GM23338 (cell line): Measurements from ENCODE around the gene NAA16. TPM values are rescaled to one million over a fixed set of nuclear protein-coding genes. Genes with fewer than 3 reads are reported as not detected.

Experiments used
- ATAC-seq: fragments of 200-7000 bp; cut with Tn5 transposase; 3 replicates; pipeline ENCODE4 v1.9.1; 2020
- DNase-seq: peaks from one replicate; pipeline ENCODE4 v3.0.0-alpha.2; 2015; ENCODE audit warnings: low spot score
- H2AFZ ChIP-seq: fragments of 200-600 bp; sonication (generic); 2 replicates; pipeline ENCODE4 v1.8.0; 2016; ENCODE audit warnings: antibody characterized with exemption, mild to moderate bottlenecking, moderate library complexity
- H3F3A ChIP-seq: fragments of 200-600 bp; sonication (generic); replicated peaks from 2 replicates; pipeline ENCODE4 v1.8.0; 2017; ENCODE audit warnings: antibody characterized with exemption, mixed run types, low read depth
- H3K27ac ChIP-seq: fragments of 200-600 bp; sonication (generic); 2 replicates; pipeline ENCODE4 v1.6.1; 2016; ENCODE audit warnings: low read depth
- H3K27me3 ChIP-seq: fragments of 200-600 bp; sonication (generic); 2 replicates; pipeline ENCODE4 v1.8.0; 2016; ENCODE audit warnings: mild to moderate bottlenecking, mixed run types, moderate library complexity; ENCODE audit not compliant: insufficient read depth
- H3K36me3 ChIP-seq: fragments of 200-600 bp; sonication (generic); 2 replicates; pipeline ENCODE4 v1.8.0; 2016; ENCODE audit warnings: mild to moderate bottlenecking; ENCODE audit not compliant: insufficient read depth
- H3K4me1 ChIP-seq: fragments of 200-600 bp; sonication (generic); 2 replicates; pipeline ENCODE4 v1.8.0; 2016; ENCODE audit warnings: mild to moderate bottlenecking, moderate library complexity; ENCODE audit not compliant: insufficient read depth
- H3K4me2 ChIP-seq: fragments of 200-600 bp; sonication (generic); 2 replicates; pipeline ENCODE4 v1.7.1; 2017; ENCODE audit warnings: mixed run types
- H3K4me3 ChIP-seq: fragments of 200-600 bp; sonication (generic); 2 replicates; pipeline ENCODE4 v1.6.1; 2016; ENCODE audit warnings: mixed run types
- H3K79me2 ChIP-seq: fragments of 200-600 bp; sonication (generic); replicated peaks from 2 replicates; pipeline ENCODE4 v1.8.0; 2017; ENCODE audit warnings: mild to moderate bottlenecking; ENCODE audit not compliant: insufficient read depth
- H3K9me2 ChIP-seq: fragments of 200-600 bp; sonication (generic); 2 replicates; pipeline ENCODE4 v1.8.0; 2017; ENCODE audit not compliant: insufficient read depth
- H4K20me1 ChIP-seq: fragments of 200-600 bp; sonication (generic); replicated peaks from 2 replicates; pipeline ENCODE4 v1.8.0; 2017; ENCODE audit warnings: mild to moderate bottlenecking; ENCODE audit not compliant: insufficient read depth
- H3K27ac Mint-ChIP-seq: 2 replicates; pipeline ENCODE4 v1.8.0; 2020; ENCODE audit warnings: inconsistent platforms, mild to moderate bottlenecking, moderate library complexity, mixed read lengths
- H3K27me3 Mint-ChIP-seq: 3 replicates; pipeline ENCODE4 v1.8.0; 2022; ENCODE audit warnings: low read depth, mild to moderate bottlenecking, moderate library complexity, mixed read lengths, inconsistent platforms; ENCODE audit not compliant: insufficient read depth, poor library complexity
- H3K36me3 Mint-ChIP-seq: 3 replicates; pipeline ENCODE4 v1.8.0; 2021; ENCODE audit warnings: low read depth, mild to moderate bottlenecking, inconsistent platforms, moderate library complexity, mixed read lengths
- H3K4me1 Mint-ChIP-seq: 3 replicates; pipeline ENCODE4 v1.8.0; 2020; ENCODE audit warnings: mild to moderate bottlenecking, inconsistent platforms, mixed read lengths
- H3K4me3 Mint-ChIP-seq: 3 replicates; pipeline ENCODE4 v1.8.0; 2021; ENCODE audit warnings: moderate library complexity, mild to moderate bottlenecking, inconsistent platforms, mixed read lengths
- H3K9me3 Mint-ChIP-seq: 3 replicates; pipeline ENCODE4 v1.8.0; 2020; ENCODE audit warnings: moderate library complexity, mild to moderate bottlenecking, inconsistent platforms, mixed read lengths
- CREB1 ChIP-seq: fragments of 250-450 bp; sonication (Bioruptor Pico); IDR thresholded peaks from 2 replicates; pipeline ENCODE4 v1.5.0; 2020; ENCODE audit warnings: low read depth, mild to moderate bottlenecking, moderate library complexity
- EZH2 ChIP-seq: fragments of 200-600 bp; sonication (generic); IDR thresholded peaks from one replicate; pipeline ENCODE4 v1.8.0; 2017; ENCODE audit warnings: antibody characterized with exemption, mild to moderate bottlenecking, low read depth; ENCODE audit not compliant: unreplicated experiment
- EZH2phosphoT487 ChIP-seq: fragments of 200-600 bp; sonication (generic); IDR thresholded peaks from one replicate; pipeline ENCODE4 v1.8.1; 2018; ENCODE audit warnings: antibody characterized with exemption; ENCODE audit not compliant: unreplicated experiment
- JUNB ChIP-seq: IDR thresholded peaks from one replicate; pipeline ENCODE4 v1.6.1; 2016; ENCODE audit warnings: antibody characterized with exemption; ENCODE audit not compliant: unreplicated experiment
- NANOG ChIP-seq: IDR thresholded peaks from 2 replicates; pipeline ENCODE4 v1.6.1; 2016; ENCODE audit warnings: antibody characterized with exemption, borderline replicate concordance
- POLR2AphosphoS5 ChIP-seq: IDR thresholded peaks from 2 replicates; pipeline ENCODE4 v1.6.1; 2016; ENCODE audit warnings: antibody characterized with exemption, low read depth
- STAT1 ChIP-seq: IDR thresholded peaks from one replicate; pipeline ENCODE4 v1.6.1; 2016; ENCODE audit warnings: antibody characterized with exemption; ENCODE audit not compliant: unreplicated experiment
- ZNF331 ChIP-seq: fragments of 250-450 bp; sonication (Bioruptor Pico); IDR thresholded peaks from 2 replicates; pipeline ENCODE4 v1.5.0; 2020; ENCODE audit warnings: low read depth, mild to moderate bottlenecking, moderate library complexity
- polyA plus RNA-seq: library from polyadenylated mRNA; unstranded; fragments of >200 nt; fragmentation: Nextera tagmentation; extraction: Ambion mirVana; gene quantifications from 2 replicates; pipeline ENCODE4 v1.2.1, GENCODE V29; 2016
- total RNA-seq: library from RNA; depleted of rRNA; stranded (reverse); fragments of >200 nt; shearing (Covaris generic); gene quantifications from 2 replicates; pipeline ENCODE4 v1.2.3, GENCODE V29; 2014
- TF ChIP-seq, protein P1 (sequence below): IDR thresholded peaks from 2 replicates; pipeline ENCODE4 v1.6.1; 2016; ENCODE audit warnings: antibody characterized with exemption
- TF ChIP-seq, protein P2 (sequence below), 2 experiments: fragments of 200-600 bp in 1 of 2; sonication (generic) in 1 of 2; conservative IDR thresholded peaks; 2 replicates each; pipeline versions ENCODE4 v1.5.1 to v1.6.1; 2016 to 2017; ENCODE audit warnings: antibody characterized with exemption in 2 of 2, low read depth in 2 of 2, mild to moderate bottlenecking in 2 of 2, moderate library complexity in 1 of 2
- TF ChIP-seq, protein P3 (sequence below): IDR thresholded peaks from one replicate; pipeline ENCODE4 v1.6.1; 2018; ENCODE audit warnings: antibody characterized with exemption; ENCODE audit not compliant: unreplicated experiment

The NAA16 gene
- total and polyA plus RNA-seq, 2 experiments from 2014 or later = 42.3 to 51.7 TPM

DNA sequence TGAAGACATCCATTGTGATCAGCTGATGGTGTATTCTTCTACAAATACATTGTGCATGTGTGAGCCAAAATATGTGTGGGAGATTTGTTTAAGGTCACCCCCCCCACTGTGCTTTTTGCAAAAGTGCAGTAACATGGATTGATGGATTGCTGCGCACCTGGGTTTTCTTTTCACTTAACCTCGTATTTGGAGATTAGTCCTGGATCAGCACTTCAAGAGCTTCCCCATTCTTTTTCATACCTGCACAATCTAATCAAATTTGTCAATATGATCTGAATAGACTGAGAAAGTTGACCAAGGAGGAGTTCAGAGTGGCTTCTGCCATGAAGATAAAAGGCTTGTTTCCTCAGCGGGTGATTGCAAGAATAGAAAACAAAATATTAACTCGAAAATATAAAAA, 23.7 kb downstream of the NAA16 start:
- peaks cover 3% of the 10 kb centered on the region; the same call in 1 of the 2 replicates for H3K36me3 ChIP-seq
- peaks cover 43% of the 10 kb centered on the region; the same call in 2 of the 3 replicates for H3K36me3 Mint-ChIP-seq
- H2AFZ ChIP-seq = no peak overlapping the region
- H3K9me2 ChIP-seq = no peaks in the 10 kb centered on the region
- DNase-seq (no peak), ATAC-seq (no peak)
- H3K9me3 Mint-ChIP-seq = no peaks in the 10 kb centered on the region
- 0 out of 2 replicates have a peak, but pooled peaks cover 4% of the 10 kb centered on the region for H4K20me1 ChIP-seq
- H3K79me2 ChIP-seq = peaks cover 45% of the 10 kb centered on the region
- H3K4me2 ChIP-seq = no peak overlapping the region
- H3K27me3 Mint-ChIP-seq = no peaks in the 10 kb centered on the region
- H3K4me1 ChIP-seq = no peaks in the 10 kb centered on the region
- H3K4me3 Mint-ChIP-seq = no peak overlapping the region
- TF ChIP-seq JUNB (no peak), ZNF331 (CRISPR knock-in tag) (no peak), CREB1 (CRISPR knock-in tag) (no peak), POLR2AphosphoS5 (no peak), NANOG (no peak), EZH2phosphoT487 (no peak)
- TF ChIP-seq, protein P1, sequence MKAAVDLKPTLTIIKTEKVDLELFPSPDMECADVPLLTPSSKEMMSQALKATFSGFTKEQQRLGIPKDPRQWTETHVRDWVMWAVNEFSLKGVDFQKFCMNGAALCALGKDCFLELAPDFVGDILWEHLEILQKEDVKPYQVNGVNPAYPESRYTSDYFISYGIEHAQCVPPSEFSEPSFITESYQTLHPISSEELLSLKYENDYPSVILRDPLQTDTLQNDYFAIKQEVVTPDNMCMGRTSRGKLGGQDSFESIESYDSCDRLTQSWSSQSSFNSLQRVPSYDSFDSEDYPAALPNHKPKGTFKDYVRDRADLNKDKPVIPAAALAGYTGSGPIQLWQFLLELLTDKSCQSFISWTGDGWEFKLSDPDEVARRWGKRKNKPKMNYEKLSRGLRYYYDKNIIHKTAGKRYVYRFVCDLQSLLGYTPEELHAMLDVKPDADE = no peak
- H3K27me3 ChIP-seq = no peaks in the 10 kb centered on the region
- H3K4me3 ChIP-seq = no peak overlapping the region
- H3K27ac ChIP-seq = no peak overlapping the region
- H3K4me1 Mint-ChIP-seq = no peaks in the 10 kb centered on the region
- no peak overlapping the region for H3K27ac Mint-ChIP-seq
- no peaks in the 10 kb centered on the region for H3F3A ChIP-seq

DNA sequence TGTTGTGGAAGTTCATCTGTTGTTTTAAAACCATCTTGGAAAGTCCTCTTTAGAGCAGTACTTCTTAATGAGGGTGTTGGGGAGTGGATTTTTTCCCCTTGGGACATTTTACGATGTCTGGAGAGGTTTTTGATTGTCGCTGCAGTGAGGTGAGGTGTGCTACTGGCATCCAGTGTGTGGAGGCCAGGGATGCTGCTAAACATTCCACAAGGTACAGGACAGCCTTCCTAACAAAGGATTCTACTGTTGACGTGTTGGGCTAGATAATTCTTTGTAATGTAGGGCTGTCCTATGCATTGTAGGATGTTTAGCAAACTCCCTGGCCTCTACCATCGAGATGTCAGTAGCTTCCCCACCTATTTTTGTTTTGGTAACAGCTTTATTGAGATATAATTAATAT, 33.3 kb downstream of the NAA16 start:
- H3K4me3 ChIP-seq = no peak overlapping the region
- H3K4me1 Mint-ChIP-seq = peaks cover 13% of the 10 kb centered on the region; the same call in 2 of the 3 replicates
- H3K36me3 Mint-ChIP-seq = peaks cover 81% of the 10 kb centered on the region
- peak overlapping the region; percentile 51; the same call in 1 of the 2 replicates for H3K27ac ChIP-seq
- H3K4me1 ChIP-seq = peaks cover 10% of the 10 kb centered on the region; the same call in 1 of the 2 replicates
- H3K36me3 ChIP-seq = peaks cover 4% of the 10 kb centered on the region
- H3F3A ChIP-seq = no peaks in the 10 kb centered on the region
- no peak overlapping the region for H3K4me2 ChIP-seq
- peak; percentile 51; the same call in 2 of the 3 replicates for ATAC-seq
- no peaks in the 10 kb centered on the region for H3K27me3 ChIP-seq
- TF ChIP-seq ZNF331 (CRISPR knock-in tag) (no peak), CREB1 (CRISPR knock-in tag) (no peak), STAT1 (no peak), EZH2 (no peak), NANOG (no peak), POLR2AphosphoS5 (no peak), JUNB (no peak)
- TF ChIP-seq, protein P2, sequence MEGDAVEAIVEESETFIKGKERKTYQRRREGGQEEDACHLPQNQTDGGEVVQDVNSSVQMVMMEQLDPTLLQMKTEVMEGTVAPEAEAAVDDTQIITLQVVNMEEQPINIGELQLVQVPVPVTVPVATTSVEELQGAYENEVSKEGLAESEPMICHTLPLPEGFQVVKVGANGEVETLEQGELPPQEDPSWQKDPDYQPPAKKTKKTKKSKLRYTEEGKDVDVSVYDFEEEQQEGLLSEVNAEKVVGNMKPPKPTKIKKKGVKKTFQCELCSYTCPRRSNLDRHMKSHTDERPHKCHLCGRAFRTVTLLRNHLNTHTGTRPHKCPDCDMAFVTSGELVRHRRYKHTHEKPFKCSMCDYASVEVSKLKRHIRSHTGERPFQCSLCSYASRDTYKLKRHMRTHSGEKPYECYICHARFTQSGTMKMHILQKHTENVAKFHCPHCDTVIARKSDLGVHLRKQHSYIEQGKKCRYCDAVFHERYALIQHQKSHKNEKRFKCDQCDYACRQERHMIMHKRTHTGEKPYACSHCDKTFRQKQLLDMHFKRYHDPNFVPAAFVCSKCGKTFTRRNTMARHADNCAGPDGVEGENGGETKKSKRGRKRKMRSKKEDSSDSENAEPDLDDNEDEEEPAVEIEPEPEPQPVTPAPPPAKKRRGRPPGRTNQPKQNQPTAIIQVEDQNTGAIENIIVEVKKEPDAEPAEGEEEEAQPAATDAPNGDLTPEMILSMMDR (conservative IDR thresholded peaks at IDR 0.05; ENCODE audit: low read depth in 2 of 2) = no peak
- TF ChIP-seq, protein P1 = no peak
- TF ChIP-seq, protein P3, sequence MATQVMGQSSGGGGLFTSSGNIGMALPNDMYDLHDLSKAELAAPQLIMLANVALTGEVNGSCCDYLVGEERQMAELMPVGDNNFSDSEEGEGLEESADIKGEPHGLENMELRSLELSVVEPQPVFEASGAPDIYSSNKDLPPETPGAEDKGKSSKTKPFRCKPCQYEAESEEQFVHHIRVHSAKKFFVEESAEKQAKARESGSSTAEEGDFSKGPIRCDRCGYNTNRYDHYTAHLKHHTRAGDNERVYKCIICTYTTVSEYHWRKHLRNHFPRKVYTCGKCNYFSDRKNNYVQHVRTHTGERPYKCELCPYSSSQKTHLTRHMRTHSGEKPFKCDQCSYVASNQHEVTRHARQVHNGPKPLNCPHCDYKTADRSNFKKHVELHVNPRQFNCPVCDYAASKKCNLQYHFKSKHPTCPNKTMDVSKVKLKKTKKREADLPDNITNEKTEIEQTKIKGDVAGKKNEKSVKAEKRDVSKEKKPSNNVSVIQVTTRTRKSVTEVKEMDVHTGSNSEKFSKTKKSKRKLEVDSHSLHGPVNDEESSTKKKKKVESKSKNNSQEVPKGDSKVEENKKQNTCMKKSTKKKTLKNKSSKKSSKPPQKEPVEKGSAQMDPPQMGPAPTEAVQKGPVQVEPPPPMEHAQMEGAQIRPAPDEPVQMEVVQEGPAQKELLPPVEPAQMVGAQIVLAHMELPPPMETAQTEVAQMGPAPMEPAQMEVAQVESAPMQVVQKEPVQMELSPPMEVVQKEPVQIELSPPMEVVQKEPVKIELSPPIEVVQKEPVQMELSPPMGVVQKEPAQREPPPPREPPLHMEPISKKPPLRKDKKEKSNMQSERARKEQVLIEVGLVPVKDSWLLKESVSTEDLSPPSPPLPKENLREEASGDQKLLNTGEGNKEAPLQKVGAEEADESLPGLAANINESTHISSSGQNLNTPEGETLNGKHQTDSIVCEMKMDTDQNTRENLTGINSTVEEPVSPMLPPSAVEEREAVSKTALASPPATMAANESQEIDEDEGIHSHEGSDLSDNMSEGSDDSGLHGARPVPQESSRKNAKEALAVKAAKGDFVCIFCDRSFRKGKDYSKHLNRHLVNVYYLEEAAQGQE = no peak
- no peak overlapping the region for H3K27ac Mint-ChIP-seq
- H3K9me3 Mint-ChIP-seq = no peaks in the 10 kb centered on the region
- H3K27me3 Mint-ChIP-seq = peaks cover 2% of the 10 kb centered on the region
- no peak overlapping the region for H3K4me3 Mint-ChIP-seq
- peak; percentile 11 for DNase-seq
- H3K79me2 ChIP-seq = peaks cover 79% of the 10 kb centered on the region
- H4K20me1 ChIP-seq = peaks cover 13% of the 10 kb centered on the region
- H2AFZ ChIP-seq = no peak overlapping the region
- no peaks in the 10 kb centered on the region for H3K9me2 ChIP-seq
